CD4-positive, alpha-beta T cell treated with Interleukin-6 at 100 ng/mL for 8 hours (primary cell): ENCODE results near the gene ELAVL1.
"Not testable (repeated sequence)": the region's sequence is repeated elsewhere in the genome, so short reads cannot be mapped to it uniquely, and the experiment has no call there.

ENCODE experiments used
- DNase-seq: peaks from one replicate; pipeline ENCODE4 v3.0.0-alpha.2; 2020; ENCODE audit warnings: mixed read lengths, low spot score

Gene ELAVL1

GRCh38 chr19:7933828-7934725 lies 71.4 kb downstream of the ELAVL1 start:
- DNase-seq = no peak

- no peak for DNase-seq
Measured at GRCh38 chr19:7933411-7933810, 72.0 kb downstream of the ELAVL1 start.

GRCh38 chr19:7932930-7933300 lies 72.5 kb downstream of the ELAVL1 start:
- no peak for DNase-seq

GRCh38 chr19:7932276-7932929 lies 73.0 kb downstream of the ELAVL1 start:
- DNase-seq = no peak

GRCh38 chr19:7931221-7932061 lies 74.0 kb downstream of the ELAVL1 start:
- DNase-seq = no peak

- DNase-seq = no peak
Measured at GRCh38 chr19:7930765-7931164, 74.7 kb downstream of the ELAVL1 start.

- DNase-seq = not testable (repeated sequence)
Measured at GRCh38 chr19:7930030-7930429, 75.4 kb downstream of the ELAVL1 start.

GRCh38 chr19:7928741-7929701 lies 76.4 kb downstream of the ELAVL1 start:
- DNase-seq = peak; percentile 47

- DNase-seq = no peak
Measured at GRCh38 chr19:7928334-7928706, 77.1 kb downstream of the ELAVL1 start.

GRCh38 chr19:7927605-7928333 lies 77.7 kb downstream of the ELAVL1 start:
- DNase-seq = no peak

- no peak for DNase-seq
Measured at GRCh38 chr19:7926727-7927604, 78.5 kb downstream of the ELAVL1 start.

- DNase-seq = peak; percentile 62
Measured at GRCh38 chr19:7926021-7926726, 79.3 kb downstream of the ELAVL1 start, which contains the start of gene CTXN1. CTXN1 (minus strand) TSS chr19:7926135; CDS start chr19:7925538, 597 bp downstream.

GRCh38 chr19:7925171-7925851 lies 80.1 kb downstream of the ELAVL1 start:
- DNase-seq = peak; percentile 64

GRCh38 chr19:7924651-7925170 lies 80.7 kb downstream of the ELAVL1 start:
- no peak for DNase-seq

GRCh38 chr19:7924241-7924640 lies 81.2 kb downstream of the ELAVL1 start:
- no peak for DNase-seq

GRCh38 chr19:7923295-7924191 lies 81.9 kb downstream of the ELAVL1 start:
- no peak for DNase-seq

GRCh38 chr19:7922836-7923195 lies 82.6 kb downstream of the ELAVL1 start:
- no peak for DNase-seq
